ENCODE results near the gene ROM1. TPM values are rescaled to one million over a fixed set of nuclear protein-coding genes. Genes with fewer than 3 reads are reported as not detected.

ROM1 gene
- total and polyA plus RNA-seq, 2 experiments from 2014 or later, result 0.24 to 0.65 TPM

DNA sequence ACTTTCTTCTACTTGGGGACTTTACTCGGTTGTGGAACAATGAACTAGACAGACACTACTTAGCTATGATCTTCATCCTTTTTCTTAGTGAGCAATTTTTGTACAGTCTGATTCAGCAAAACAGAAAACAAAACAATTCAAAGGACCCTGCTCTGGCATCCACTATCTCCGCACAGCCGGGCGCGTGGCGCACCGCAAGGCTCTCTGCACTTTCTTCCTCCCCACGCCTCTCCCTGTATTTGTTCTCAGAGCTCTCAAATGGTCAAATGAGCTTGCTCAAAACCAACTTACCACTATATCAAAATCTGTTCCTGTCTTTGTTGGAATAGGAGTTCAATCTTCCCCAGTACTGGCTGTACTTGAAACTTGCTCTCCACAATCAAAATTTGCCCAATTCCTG lies 46.8 kb upstream of the ROM1 start:
- H3K27ac ChIP-seq (ENCODE audit: low read depth), result 0 out of 2 replicates have a peak overlapping the region, but pooled peaks have one; percentile 15
- H3F3A ChIP-seq (replicated peaks; ENCODE audit: low read depth), result peaks cover 71% of the 10 kb centered on the region
- H3K9me2 ChIP-seq (ENCODE audit: insufficient read depth), result no peaks in the 10 kb centered on the region
- no peak overlapping the region for H2AFZ ChIP-seq
- H3K27me3 Mint-ChIP-seq (ENCODE audit: insufficient read depth, low read depth, poor library complexity), result peaks cover 14% of the 10 kb centered on the region
- peaks cover 33% of the 10 kb centered on the region for H3K4me1 Mint-ChIP-seq
- no peaks in the 10 kb centered on the region for H3K27me3 ChIP-seq (ENCODE audit: insufficient read depth)
- no peak for ATAC-seq
- no peak overlapping the region for H3K27ac Mint-ChIP-seq
- no peak for DNase-seq (ENCODE audit: low spot score)
- no peak overlapping the region for H3K4me2 ChIP-seq
- H3K79me2 ChIP-seq (replicated peaks; ENCODE audit: insufficient read depth), result peaks cover 75% of the 10 kb centered on the region
- H3K4me1 ChIP-seq (ENCODE audit: insufficient read depth), result peaks cover 17% of the 10 kb centered on the region
- H3K36me3 ChIP-seq (ENCODE audit: insufficient read depth), result peaks cover 75% of the 10 kb centered on the region
- H3K4me3 Mint-ChIP-seq, result no peak overlapping the region; the same call in 2 of the 3 replicates
- TF ChIP-seq CREB1 (CRISPR knock-in tag; IDR thresholded peaks at IDR 0.05; ENCODE audit: low read depth) (no peak), ZNF114 (CRISPR knock-in tag; IDR thresholded peaks at IDR 0.05) (no peak)
- H3K4me3 ChIP-seq, result no peak overlapping the region
- H4K20me1 ChIP-seq (replicated peaks; ENCODE audit: insufficient read depth), result peaks cover 80% of the 10 kb centered on the region
- peaks cover 95% of the 10 kb centered on the region for H3K36me3 Mint-ChIP-seq (ENCODE audit: low read depth)
- H3K9me3 Mint-ChIP-seq, result no peaks in the 10 kb centered on the region; the same call in 2 of the 3 replicates

DNA sequence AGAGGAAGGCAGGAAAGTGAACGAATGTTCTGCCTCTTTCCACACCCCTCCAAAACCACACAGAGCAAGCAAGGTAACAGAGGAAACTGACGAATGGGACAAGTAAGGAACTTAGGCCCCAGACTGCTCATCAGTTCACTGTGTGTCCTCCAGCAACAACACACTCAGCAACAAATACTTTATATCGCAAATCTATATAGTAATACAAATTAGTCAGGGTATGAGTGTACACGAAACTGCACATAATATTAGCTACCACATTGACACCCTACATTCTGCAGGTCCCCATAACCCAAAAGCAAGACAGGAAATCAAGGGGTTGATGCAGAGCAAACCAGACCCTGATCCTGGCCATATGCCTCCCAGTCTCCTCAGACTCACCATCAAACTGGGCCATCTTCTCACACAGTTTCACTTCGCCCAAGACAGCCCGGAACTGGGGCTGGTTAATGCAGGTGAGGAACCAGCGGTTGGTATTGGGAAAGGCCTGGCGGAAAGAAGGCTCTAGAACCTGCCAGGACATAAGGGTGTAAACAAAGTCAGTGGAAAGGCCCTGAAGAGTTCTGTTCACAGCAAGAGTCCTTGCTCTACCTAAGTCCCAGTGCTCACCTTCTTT lies 45.9 kb upstream of the ROM1 start:
- H4K20me1 ChIP-seq (replicated peaks; ENCODE audit: insufficient read depth), result peaks cover 88% of the 10 kb centered on the region
- no peak for DNase-seq (ENCODE audit: low spot score)
- Mint-ChIP-seq H3K4me1 (peaks cover 34% of the 10 kb centered on the region), H3K9me3 (no peaks in the 10 kb centered on the region; the same call in 2 of the 3 replicates), H3K4me3 (no peak overlapping the region), H3K27me3 (ENCODE audit: insufficient read depth, low read depth, poor library complexity) (peaks cover 15% of the 10 kb centered on the region), H3K27ac (no peak overlapping the region; the same call in 1 of the 2 replicates), H3K36me3 (ENCODE audit: low read depth) (peaks cover 96% of the 10 kb centered on the region)
- H3K36me3 ChIP-seq (ENCODE audit: insufficient read depth), result peaks cover 84% of the 10 kb centered on the region
- no peaks in the 10 kb centered on the region for H3K27me3 ChIP-seq (ENCODE audit: insufficient read depth)
- H3K4me3 ChIP-seq, result no peak overlapping the region
- H3K79me2 ChIP-seq (replicated peaks; ENCODE audit: insufficient read depth), result peaks cover 82% of the 10 kb centered on the region
- no peak for ATAC-seq
- TF ChIP-seq ZNF114 (CRISPR knock-in tag; IDR thresholded peaks at IDR 0.05) (no peak), EZH2 (IDR thresholded peaks at IDR 0.05; ENCODE audit: low read depth, unreplicated experiment) (no peak), CREB1 (CRISPR knock-in tag; IDR thresholded peaks at IDR 0.05; ENCODE audit: low read depth) (no peak), NANOG (IDR thresholded peaks at IDR 0.05; ENCODE audit: borderline replicate concordance) (no peak)
- TF ChIP-seq, protein P1, sequence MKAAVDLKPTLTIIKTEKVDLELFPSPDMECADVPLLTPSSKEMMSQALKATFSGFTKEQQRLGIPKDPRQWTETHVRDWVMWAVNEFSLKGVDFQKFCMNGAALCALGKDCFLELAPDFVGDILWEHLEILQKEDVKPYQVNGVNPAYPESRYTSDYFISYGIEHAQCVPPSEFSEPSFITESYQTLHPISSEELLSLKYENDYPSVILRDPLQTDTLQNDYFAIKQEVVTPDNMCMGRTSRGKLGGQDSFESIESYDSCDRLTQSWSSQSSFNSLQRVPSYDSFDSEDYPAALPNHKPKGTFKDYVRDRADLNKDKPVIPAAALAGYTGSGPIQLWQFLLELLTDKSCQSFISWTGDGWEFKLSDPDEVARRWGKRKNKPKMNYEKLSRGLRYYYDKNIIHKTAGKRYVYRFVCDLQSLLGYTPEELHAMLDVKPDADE (IDR thresholded peaks at IDR 0.05), result no peak
- TF ChIP-seq, protein P2, sequence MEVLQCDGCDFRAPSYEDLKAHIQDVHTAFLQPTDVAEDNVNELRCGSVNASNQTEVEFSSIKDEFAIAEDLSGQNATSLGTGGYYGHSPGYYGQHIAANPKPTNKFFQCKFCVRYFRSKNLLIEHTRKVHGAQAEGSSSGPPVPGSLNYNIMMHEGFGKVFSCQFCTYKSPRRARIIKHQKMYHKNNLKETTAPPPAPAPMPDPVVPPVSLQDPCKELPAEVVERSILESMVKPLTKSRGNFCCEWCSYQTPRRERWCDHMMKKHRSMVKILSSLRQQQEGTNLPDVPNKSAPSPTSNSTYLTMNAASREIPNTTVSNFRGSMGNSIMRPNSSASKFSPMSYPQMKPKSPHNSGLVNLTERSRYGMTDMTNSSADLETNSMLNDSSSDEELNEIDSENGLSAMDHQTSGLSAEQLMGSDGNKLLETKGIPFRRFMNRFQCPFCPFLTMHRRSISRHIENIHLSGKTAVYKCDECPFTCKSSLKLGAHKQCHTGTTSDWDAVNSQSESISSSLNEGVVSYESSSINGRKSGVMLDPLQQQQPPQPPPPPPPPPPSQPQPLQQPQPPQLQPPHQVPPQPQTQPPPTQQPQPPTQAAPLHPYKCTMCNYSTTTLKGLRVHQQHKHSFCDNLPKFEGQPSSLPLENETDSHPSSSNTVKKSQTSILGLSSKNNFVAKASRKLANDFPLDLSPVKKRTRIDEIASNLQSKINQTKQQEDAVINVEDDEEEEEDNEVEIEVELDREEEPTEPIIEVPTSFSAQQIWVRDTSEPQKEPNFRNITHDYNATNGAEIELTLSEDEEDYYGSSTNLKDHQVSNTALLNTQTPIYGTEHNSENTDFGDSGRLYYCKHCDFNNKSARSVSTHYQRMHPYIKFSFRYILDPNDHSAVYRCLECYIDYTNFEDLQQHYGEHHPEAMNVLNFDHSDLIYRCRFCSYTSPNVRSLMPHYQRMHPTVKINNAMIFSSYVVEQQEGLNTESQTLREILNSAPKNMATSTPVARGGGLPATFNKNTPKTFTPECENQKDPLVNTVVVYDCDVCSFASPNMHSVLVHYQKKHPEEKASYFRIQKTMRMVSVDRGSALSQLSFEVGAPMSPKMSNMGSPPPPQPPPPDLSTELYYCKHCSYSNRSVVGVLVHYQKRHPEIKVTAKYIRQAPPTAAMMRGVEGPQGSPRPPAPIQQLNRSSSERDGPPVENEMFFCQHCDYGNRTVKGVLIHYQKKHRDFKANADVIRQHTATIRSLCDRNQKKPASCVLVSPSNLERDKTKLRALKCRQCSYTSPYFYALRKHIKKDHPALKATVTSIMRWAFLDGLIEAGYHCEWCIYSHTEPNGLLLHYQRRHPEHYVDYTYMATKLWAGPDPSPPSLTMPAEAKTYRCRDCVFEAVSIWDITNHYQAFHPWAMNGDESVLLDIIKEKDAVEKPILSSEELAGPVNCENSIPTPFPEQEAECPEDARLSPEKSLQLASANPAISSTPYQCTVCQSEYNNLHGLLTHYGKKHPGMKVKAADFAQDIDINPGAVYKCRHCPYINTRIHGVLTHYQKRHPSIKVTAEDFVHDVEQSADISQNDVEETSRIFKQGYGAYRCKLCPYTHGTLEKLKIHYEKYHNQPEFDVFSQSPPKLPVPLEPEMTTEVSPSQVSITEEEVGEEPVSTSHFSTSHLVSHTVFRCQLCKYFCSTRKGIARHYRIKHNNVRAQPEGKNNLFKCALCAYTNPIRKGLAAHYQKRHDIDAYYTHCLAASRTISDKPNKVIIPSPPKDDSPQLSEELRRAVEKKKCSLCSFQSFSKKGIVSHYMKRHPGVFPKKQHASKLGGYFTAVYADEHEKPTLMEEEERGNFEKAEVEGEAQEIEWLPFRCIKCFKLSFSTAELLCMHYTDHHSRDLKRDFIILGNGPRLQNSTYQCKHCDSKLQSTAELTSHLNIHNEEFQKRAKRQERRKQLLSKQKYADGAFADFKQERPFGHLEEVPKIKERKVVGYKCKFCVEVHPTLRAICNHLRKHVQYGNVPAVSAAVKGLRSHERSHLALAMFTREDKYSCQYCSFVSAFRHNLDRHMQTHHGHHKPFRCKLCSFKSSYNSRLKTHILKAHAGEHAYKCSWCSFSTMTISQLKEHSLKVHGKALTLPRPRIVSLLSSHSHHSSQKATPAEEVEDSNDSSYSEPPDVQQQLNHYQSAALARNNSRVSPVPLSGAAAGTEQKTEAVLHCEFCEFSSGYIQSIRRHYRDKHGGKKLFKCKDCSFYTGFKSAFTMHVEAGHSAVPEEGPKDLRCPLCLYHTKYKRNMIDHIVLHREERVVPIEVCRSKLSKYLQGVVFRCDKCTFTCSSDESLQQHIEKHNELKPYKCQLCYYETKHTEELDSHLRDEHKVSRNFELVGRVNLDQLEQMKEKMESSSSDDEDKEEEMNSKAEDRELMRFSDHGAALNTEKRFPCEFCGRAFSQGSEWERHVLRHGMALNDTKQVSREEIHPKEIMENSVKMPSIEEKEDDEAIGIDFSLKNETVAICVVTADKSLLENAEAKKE (CRISPR knock-in tag; IDR thresholded peaks at IDR 0.05), result no peak
- H3K27ac ChIP-seq (ENCODE audit: low read depth), result 0 out of 2 replicates have a peak overlapping the region, but pooled peaks have one; percentile 19
- no peaks in the 10 kb centered on the region for H3K9me2 ChIP-seq (ENCODE audit: insufficient read depth)
- H2AFZ ChIP-seq, result no peak overlapping the region
- peaks cover 23% of the 10 kb centered on the region for H3K4me1 ChIP-seq (ENCODE audit: insufficient read depth)
- peaks cover 80% of the 10 kb centered on the region for H3F3A ChIP-seq (replicated peaks; ENCODE audit: low read depth)
- no peak overlapping the region for H3K4me2 ChIP-seq

Measured in GM23338 (cell line).